Inflammatory macrophage treated with lipopolysaccharide for 1 hour (primary cell): ENCODE measurements around the gene RIPOR3.
"Not testable (repeated sequence)": the region's sequence is repeated elsewhere in the genome, so short reads cannot be mapped to it uniquely, and the experiment has no call there.

Source experiments
- DNase-seq, 2 donors: peaks; one replicate each; pipeline ENCODE4 v3.0.0-alpha.2; 2020 to 2022

The RIPOR3 gene

GRCh38 chr20:50676858-50677257 lies 14.5 kb downstream of the RIPOR3 start:
- no peak for DNase-seq

- not testable (repeated sequence) for DNase-seq
Observed at GRCh38 chr20:50676377-50676731, 15.0 kb downstream of the RIPOR3 start.

- no peak for DNase-seq
Observed at GRCh38 chr20:50675671-50676376, 15.5 kb downstream of the RIPOR3 start.

GRCh38 chr20:50674138-50674825 lies 17.1 kb downstream of the RIPOR3 start:
- no peak for DNase-seq

GRCh38 chr20:50673466-50674137 lies 17.7 kb downstream of the RIPOR3 start:
- DNase-seq = no peak

GRCh38 chr20:50673146-50673465 lies 18.2 kb downstream of the RIPOR3 start:
- no peak for DNase-seq

GRCh38 chr20:50672400-50673145 lies 18.8 kb downstream of the RIPOR3 start:
- no peak for DNase-seq

- no peak for DNase-seq
Observed at GRCh38 chr20:50671626-50672025, 19.7 kb downstream of the RIPOR3 start.

- not testable (repeated sequence) for DNase-seq
Observed at GRCh38 chr20:50671010-50671409, 20.3 kb downstream of the RIPOR3 start.

- no peak for DNase-seq
Observed at GRCh38 chr20:50670126-50670862, 21.0 kb downstream of the RIPOR3 start.

GRCh38 chr20:50668798-50669197 lies 22.5 kb downstream of the RIPOR3 start:
- DNase-seq = no peak

GRCh38 chr20:50668326-50668725 lies 23.0 kb downstream of the RIPOR3 start:
- DNase-seq = no peak

- no peak for DNase-seq
Observed at GRCh38 chr20:50666709-50667298, 24.5 kb downstream of the RIPOR3 start.

GRCh38 chr20:50664254-50664653 lies 27.1 kb downstream of the RIPOR3 start:
- no peak for DNase-seq

- no peak for DNase-seq
Observed at GRCh38 chr20:50663095-50663821, 28.1 kb downstream of the RIPOR3 start.

- DNase-seq = no peak
Observed at GRCh38 chr20:50659975-50660670, 31.2 kb downstream of the RIPOR3 start.

GRCh38 chr20:50658804-50659380 lies 32.5 kb downstream of the RIPOR3 start:
- DNase-seq = no peak

GRCh38 chr20:50655311-50655880 lies 35.9 kb downstream of the RIPOR3 start:
- no peak for DNase-seq

- no peak for DNase-seq
Observed at GRCh38 chr20:50654904-50655303, 36.4 kb downstream of the RIPOR3 start.

- DNase-seq = no peak
Observed at GRCh38 chr20:50652702-50653294, 38.5 kb downstream of the RIPOR3 start.
